ENCODE data around the gene DRAXIN. TPM values are rescaled to one million over a fixed set of nuclear protein-coding genes. Genes with fewer than 3 reads are reported as not detected.

The DRAXIN gene
- total RNA-seq, 2 donors from 2014 or later: 0.35 TPM; not detected in 1

- peaks cover 5 to 13% of the 10 kb centered on the region in 2 donors for H3K4me1 ChIP-seq (ENCODE audit: control insufficient read depth in 1 of 2, low read depth in 2 of 2)
- no peak overlapping the region for H3K4me3 ChIP-seq
- no peaks in the 10 kb centered on the region for H3K36me3 ChIP-seq
- no peaks in the 10 kb centered on the region for H3K27me3 ChIP-seq (replicated peaks; ENCODE audit: insufficient read depth)
- H3K9me3 ChIP-seq: no peaks in the 10 kb centered on the region
- no peak for DNase-seq (ENCODE audit: low spot score)
- H3K27ac ChIP-seq: no peak overlapping the region
- no peak for ATAC-seq (ENCODE audit: insufficient number of reproducible peaks, low FRiP score, low read depth)
- TF ChIP-seq CTCF (IDR thresholded peaks at IDR 0.05): no peak
These were observed 10.7 kb downstream of the DRAXIN start for GRCh38 chr1:11701981-11702803.

- TF ChIP-seq CTCF (IDR thresholded peaks at IDR 0.05): no peak
- Histone ChIP-seq H3K27ac (no peak overlapping the region), H3K36me3 (no peaks in the 10 kb centered on the region), H3K4me1 (ENCODE audit: control insufficient read depth in 1 of 2, low read depth in 2 of 2) (peaks cover 5 to 18% of the 10 kb centered on the region in 2 donors), H3K4me3 (no peak overlapping the region), H3K9me3 (no peaks in the 10 kb centered on the region), H3K27me3 (replicated peaks; ENCODE audit: insufficient read depth) (no peaks in the 10 kb centered on the region)
- ATAC-seq (ENCODE audit: insufficient number of reproducible peaks, low FRiP score, low read depth) (no peak), DNase-seq (ENCODE audit: low spot score) (no peak)
These were observed 12.1 kb downstream of the DRAXIN start for GRCh38 chr1:11703357-11704193.

GRCh38 chr1:11704194-11704529, 12.7 kb downstream of the DRAXIN start:
- no peaks in the 10 kb centered on the region for H3K27me3 ChIP-seq (replicated peaks; ENCODE audit: insufficient read depth)
- no peaks in the 10 kb centered on the region for H3K36me3 ChIP-seq
- ATAC-seq (ENCODE audit: insufficient number of reproducible peaks, low FRiP score, low read depth): no peak
- H3K27ac ChIP-seq: no peak overlapping the region
- peaks cover 5 to 18% of the 10 kb centered on the region in 2 donors for H3K4me1 ChIP-seq (ENCODE audit: control insufficient read depth in 1 of 2, low read depth in 2 of 2)
- no peak for TF ChIP-seq CTCF (IDR thresholded peaks at IDR 0.05)
- no peaks in the 10 kb centered on the region for H3K9me3 ChIP-seq
- no peak overlapping the region for H3K4me3 ChIP-seq
- no peak for DNase-seq (ENCODE audit: low spot score)

GRCh38 chr1:11704691-11705475, 13.4 kb downstream of the DRAXIN start:
- no peaks in the 10 kb centered on the region for H3K9me3 ChIP-seq
- H3K36me3 ChIP-seq: no peaks in the 10 kb centered on the region
- no peak overlapping the region for H3K4me3 ChIP-seq
- no peaks in the 10 kb centered on the region for H3K27me3 ChIP-seq (replicated peaks; ENCODE audit: insufficient read depth)
- no peak for DNase-seq (ENCODE audit: low spot score)
- no peak for ATAC-seq (ENCODE audit: insufficient number of reproducible peaks, low FRiP score, low read depth)
- H3K4me1 ChIP-seq (ENCODE audit: control insufficient read depth in 1 of 2, low read depth in 2 of 2): peaks cover 5 to 18% of the 10 kb centered on the region in 2 donors
- no peak for TF ChIP-seq CTCF (IDR thresholded peaks at IDR 0.05)
- no peak overlapping the region for H3K27ac ChIP-seq

Measured in thoracic aorta (tissue), 2 donors.